ENCODE results near the gene SLC45A2.

The SLC45A2 gene

GRCh38 chr5:34005681-34006080 lies 21.2 kb upstream of the SLC45A2 start:
- no peak for DNase-seq

DNA sequence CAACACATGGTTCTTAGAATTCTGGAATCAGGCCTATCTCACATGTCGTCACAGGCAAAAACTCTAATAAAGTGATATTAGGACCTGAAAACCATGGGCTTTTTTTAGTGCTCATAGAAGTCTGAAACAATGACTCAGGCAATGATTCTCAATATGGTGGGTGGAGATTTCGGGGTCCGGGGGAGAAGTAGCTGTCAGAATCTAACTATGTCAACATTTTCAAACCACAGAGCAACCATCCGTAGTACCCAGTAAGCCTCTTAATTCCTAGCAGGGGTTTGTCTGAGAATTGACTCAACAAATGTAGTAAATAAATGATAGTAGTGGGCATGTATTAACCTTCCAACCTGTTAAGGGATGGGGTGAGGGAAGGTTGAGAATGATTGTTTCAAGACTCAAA lies 20.7 kb upstream of the SLC45A2 start:
- no peak for DNase-seq

DNA sequence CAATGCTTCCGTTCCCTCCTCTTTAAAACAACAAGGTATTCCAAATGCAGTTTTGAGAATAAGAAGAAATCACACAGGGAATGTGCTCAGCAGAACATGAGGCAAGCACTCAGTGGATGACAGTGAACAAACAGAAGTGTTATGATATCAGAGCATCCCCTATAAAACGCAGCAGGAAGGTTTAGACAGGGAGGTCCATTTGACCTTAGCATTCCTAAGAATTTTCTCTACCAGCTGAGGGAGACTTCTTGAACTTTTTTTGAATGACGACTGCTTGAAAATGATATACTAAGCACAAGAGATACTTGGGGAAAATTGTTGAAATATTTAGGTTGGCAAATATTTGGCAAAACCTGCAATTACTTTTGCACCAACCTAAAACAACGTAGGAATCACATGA lies 19.4 kb upstream of the SLC45A2 start:
- DNase-seq = no peak

- DNase-seq = no peak
Measured at GRCh38 chr5:34002629-34003328, 18.3 kb upstream of the SLC45A2 start.

GRCh38 chr5:34001241-34001841 lies 16.8 kb upstream of the SLC45A2 start:
- DNase-seq = peak; percentile 59

- no peak for DNase-seq
Measured at GRCh38 chr5:33999978-34000377, 15.5 kb upstream of the SLC45A2 start.

DNA sequence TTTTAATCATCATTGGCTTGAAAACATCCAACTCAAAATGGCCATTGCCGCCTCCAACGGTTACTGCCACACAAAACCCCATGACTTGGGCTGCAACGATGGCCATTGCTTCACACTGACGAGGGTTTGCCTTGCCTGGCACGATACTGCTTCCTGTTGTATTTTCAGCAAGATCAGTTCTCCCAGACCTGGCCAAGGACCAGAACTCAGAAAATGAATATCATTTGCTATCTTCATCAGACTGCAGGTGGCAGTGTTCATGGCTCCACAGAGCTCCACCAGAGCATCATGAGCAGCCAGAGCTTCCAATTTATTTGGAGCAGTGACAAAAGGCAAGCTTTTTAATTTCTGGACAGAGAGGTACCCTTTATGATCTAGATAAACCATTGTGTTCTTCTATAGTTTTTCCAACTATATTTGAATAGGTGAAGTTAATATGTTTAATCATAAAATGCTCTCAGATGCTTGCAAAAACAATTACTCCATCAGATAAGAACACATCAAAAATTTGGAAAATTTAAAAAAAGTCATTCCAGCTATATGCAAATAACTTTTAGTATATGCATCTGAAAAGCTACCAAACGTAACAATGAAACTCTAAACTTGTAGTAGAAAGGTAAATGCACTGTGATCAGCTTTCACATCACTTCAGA lies 13.0 kb upstream of the SLC45A2 start:
- DNase-seq = no peak

DNA sequence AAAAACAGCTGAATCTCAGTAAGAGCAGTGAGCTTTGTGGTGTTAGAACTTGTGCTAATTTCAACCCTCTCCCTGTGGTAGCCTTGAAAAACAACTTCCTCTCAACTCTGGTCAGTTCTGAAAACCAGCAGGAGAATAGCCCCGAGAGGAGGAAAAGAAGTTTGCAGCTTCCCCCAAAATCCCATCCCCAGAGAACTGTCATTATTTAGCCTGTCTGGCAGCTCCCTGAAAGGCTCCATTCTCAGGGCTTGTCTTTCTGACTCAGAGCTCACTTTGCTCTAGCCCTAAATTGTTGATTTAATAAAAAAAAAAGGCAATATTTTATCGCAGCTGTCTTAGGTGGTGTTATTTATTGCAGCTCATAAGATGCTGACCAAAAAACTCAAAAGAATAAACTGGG lies 11.4 kb upstream of the SLC45A2 start:
- DNase-seq = no peak

DNA sequence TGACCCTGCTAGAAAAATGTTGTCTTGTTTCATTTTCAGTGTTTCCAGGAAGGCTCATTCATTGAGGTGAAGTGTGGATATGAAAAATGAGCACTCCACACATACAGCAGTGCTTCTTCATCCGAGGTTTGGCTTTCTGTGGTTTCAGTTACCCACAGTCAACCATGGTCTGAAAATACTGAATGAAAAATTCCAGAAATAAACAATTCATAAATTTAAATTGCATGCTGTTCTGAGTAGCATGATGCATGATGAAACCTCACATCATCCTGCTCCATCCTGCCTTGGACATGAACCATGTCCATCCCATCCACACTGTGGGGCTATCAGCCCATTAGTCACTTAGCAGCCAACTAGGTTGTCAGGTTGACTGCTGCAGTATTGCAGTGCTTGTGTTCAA lies 10.4 kb upstream of the SLC45A2 start:
- no peak for DNase-seq

DNA sequence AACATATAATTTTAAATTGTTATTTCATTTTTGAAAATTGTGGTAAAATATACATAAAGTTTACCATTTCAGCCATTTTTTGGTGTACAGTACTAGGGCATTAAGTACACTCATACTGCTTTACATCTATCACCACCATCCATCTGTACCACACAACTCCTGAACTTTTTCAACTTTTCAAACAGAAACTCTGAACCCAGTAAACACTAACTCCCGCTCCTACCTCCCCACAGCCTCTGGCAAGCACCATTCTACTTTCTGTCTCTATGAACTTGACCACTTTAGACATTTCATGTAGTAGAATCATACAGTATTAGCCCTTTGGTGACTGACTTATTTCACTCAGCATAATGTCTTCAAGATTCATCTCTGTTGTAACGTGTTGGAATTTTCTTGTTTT lies 8.4 kb upstream of the SLC45A2 start:
- DNase-seq = no peak

- no peak for DNase-seq
Measured at GRCh38 chr5:33985447-33985846, 954 bp upstream of the SLC45A2 start.

GRCh38 chr5:33984178-33984577 lies 315 bp downstream of the SLC45A2 start:
- DNase-seq = no peak

DNA sequence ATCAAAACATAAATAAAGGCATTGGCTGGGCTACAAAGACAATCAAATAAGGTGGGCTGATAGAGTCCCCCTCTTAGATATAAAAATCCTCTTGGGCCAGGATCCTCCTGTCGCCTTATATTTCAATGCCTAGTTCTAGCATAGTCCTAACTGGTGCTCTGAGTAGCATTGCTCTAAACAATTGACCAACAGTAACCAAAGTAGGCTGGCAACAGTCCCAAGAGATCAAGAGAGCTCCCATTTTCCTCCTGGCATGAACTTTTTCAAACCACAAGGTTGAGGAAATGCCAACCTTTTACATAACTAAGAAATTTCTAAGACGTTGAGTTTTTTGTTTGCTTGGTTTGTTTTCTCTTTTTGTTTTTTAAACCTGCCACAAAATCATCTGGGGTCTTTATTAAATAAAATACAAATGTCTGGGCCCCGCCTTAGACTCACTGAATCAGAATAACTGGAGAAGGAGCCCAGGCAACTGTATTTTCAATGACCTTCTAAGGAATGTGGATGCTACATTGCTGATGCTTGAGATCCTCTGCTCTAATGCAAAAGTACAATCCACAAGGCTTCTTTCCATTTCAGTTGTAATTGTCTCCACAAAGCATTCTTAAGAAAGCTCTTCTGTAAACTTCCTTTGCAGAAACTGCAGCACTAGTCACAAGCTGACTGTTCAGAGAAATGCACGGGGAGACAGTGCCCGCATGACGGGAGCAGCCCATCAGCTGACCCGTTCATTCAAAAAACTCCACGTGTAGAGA lies 2.9 kb downstream of the SLC45A2 start:
- DNase-seq = no peak

DNA sequence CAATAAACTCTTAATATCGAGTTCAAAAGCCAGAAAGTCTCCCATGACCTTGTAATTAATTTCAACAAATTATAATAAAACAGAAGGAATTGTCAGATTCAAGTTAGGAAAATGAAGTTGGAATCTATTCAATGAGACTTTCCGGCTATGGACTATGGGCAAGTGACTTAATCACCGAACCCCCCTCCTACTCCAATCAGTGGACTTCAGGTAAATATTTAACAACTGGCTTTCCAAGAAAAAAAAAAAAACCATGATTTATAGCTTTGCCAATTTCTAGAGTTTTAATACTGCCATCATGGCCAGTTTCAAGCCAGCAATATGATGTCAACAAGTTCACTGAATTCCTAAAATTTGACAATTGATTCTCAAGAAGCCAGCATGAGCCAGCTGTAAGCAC lies 4.5 kb downstream of the SLC45A2 start:
- no peak for DNase-seq

GRCh38 chr5:33978306-33978705 lies 6.2 kb downstream of the SLC45A2 start:
- DNase-seq = no peak

- no peak for DNase-seq
Measured at GRCh38 chr5:33976307-33976706, 8.2 kb downstream of the SLC45A2 start.

GRCh38 chr5:33975852-33976251 lies 8.6 kb downstream of the SLC45A2 start:
- DNase-seq = no peak

DNA sequence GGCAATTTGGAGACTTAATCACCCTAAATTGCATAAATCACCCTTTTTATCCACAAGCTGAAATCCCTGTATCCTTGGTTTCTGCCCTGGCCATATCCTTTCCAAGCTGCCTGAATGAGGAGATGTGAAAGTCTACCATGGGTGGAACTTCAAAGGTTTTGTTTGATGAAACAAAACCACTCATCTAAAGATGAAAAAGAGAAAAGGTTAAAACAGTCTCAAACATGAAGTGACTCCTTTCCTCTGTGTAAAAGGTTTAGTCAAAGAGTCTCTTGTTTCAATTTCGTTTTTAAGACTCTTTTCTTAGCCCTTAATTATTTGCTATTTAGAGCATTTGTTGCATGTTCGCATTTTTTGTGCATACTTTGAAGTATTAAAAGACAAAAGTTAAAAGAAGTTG lies 11.2 kb downstream of the SLC45A2 start:
- DNase-seq = no peak

DNA sequence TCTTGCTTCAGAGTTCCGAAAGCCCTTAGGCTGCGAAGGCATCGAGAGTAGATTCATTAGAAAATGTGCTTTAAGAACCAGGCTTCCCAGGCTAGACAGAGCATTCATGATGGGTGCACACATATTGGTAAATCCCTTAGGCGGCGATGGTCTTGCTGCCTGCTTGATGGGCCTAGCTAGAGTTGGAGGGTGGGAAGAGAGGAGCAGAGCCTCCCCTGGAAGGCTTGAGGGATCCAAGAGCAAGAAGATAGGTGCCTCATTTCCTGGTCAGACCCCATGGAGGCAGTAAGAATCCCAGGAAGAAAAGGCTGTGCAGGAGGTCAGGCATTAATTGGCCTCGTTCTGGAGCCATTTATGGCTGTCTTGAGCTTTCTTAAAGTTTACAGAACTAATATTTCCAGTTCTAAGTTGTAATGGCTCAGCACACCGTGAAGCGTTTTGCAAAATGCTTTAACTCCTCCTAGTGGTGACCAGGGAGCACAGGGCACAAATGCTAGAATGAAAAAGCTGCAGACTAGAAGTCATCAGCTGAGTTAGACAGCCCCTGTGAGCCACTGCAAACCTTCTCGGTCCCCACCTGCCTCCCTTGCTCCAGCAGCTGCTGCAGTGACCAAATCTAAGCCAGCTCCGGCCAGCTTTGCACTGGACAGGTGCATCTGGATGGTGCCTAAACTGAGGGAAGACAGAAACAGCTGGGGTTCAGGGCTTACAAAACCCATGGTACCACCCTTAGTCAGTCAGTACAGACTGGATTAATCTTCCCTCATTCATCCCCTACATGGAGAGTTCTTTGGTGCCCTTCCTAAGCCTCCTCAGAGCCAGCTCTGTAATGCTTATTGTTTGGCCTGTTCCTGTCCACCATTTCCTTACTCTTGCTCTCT lies 14.7 kb downstream of the SLC45A2 start:
- DNase-seq = peak; percentile 64

DNA sequence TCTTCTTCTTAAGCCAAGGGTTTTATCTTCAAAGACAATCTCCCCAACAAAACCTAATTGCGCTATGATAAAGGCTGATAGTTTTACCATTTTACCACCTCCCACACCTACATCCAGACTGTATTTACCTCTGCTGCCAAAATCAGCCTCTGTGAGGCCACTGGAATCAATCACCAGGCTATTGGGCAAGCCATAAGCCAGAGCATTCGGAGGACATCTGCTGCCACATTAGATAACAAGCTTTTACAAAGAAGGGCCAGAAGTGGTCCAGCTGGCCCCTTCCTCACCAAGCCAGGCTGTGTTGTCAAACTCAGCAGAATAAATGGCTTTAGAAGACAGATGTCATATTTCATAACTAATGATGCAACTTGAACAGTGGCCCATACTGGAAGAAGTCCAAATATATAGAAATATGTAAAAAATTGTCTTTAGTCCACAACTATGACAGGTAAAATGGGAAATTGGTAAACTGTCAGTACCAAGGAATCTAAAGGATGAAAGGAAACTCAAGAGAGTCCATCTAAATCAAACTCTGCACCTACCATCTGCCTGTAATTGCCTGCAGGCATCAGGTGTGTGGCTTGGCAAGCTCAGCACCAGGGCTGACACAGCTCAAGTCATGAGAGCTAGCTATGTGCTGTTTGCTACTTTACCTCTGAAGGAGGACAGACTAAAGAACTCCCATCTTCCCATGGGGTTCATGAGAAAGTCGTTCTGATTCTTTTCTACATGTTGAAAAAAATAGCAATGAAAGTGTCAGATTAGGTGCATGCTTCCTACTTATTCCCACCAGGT lies 16.1 kb downstream of the SLC45A2 start:
- no peak for DNase-seq

DNA sequence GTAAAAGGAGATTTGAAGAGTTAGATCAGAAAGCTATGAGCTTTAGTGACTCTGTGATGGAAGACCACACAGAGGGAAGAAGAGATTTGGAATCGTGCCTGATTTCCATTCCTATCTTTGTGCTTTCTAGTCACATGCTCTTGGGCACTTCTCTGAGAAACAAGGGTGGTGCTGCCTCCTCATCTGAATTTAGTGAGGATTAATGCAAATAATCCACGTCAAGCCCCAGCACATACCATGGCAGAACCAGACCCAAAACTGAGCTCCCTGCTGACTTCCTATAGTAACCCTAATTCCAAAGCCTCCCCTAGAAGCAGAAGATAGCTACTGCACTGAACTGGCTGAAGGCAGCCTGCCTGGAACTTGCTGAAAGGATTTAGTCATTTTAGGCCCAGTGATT lies 17.7 kb downstream of the SLC45A2 start:
- no peak for DNase-seq
